ENCODE results near the gene TMEM63A.

- no peak for TF ChIP-seq CTCF (IDR thresholded peaks at IDR 0.05)
- TF ChIP-seq ZFX (IDR thresholded peaks at IDR 0.05; ENCODE audit: borderline replicate concordance) = no peak
Measured at GRCh38 chr1:225853441-225853840, 28.7 kb downstream of the TMEM63A start.
